GM12878 (cell line): Measurements from ENCODE around the gene MYOM1.

ENCODE experiments used
- CHD2 ChIP-seq: IDR thresholded peaks from 2 replicates; pipeline ENCODE4 v1.6.1; 2011; ENCODE audit warnings: low read depth, low read length, improper control_type of control experiment, borderline replicate concordance
- CHD4 ChIP-seq: fragments of 200-600 bp; sonication (generic); IDR thresholded peaks from 2 replicates; pipeline ENCODE4 v1.6.1; 2016; ENCODE audit warnings: mild to moderate bottlenecking
- HDAC2 ChIP-seq: fragments of 200-600 bp; sonication (generic); IDR thresholded peaks from 2 replicates; pipeline ENCODE4 v1.6.1; 2017
- PML ChIP-seq: IDR thresholded peaks from 2 replicates; pipeline ENCODE4 v1.6.1; 2012; ENCODE audit warnings: low read length, inconsistent platforms
- RBBP5 ChIP-seq: fragments of 200-600 bp; sonication (generic); conservative IDR thresholded peaks from 2 replicates; pipeline ENCODE4 v1.6.1; 2016
- RFX5 ChIP-seq: IDR thresholded peaks from 2 replicates; pipeline ENCODE4 v1.6.1; 2011; ENCODE audit warnings: low read depth, low read length, improper control_type of control experiment
- TF ChIP-seq, protein P1 (sequence below): IDR thresholded peaks from 2 replicates; pipeline ENCODE4 v1.6.1; 2011; ENCODE audit warnings: low read depth, low read length, improper control_type of control experiment, borderline replicate concordance
- TF ChIP-seq, protein P2 (sequence below), 3 experiments: IDR thresholded peaks in 2 of 3; conservative IDR thresholded peaks in 1 of 3; 2 replicates each; pipeline ENCODE4 v1.5.1; 2011; ENCODE audit warnings: low read depth in 3 of 3, low read length in 3 of 3, mild to moderate bottlenecking in 3 of 3, control low read depth in 2 of 3, moderate library complexity in 2 of 3, inconsistent platforms in 1 of 3, mixed read lengths in 1 of 3; ENCODE audit not compliant: control insufficient read depth in 2 of 3, insufficient read depth in 1 of 3; ENCODE audit errors: extremely low read depth in 1 of 3

DNA sequence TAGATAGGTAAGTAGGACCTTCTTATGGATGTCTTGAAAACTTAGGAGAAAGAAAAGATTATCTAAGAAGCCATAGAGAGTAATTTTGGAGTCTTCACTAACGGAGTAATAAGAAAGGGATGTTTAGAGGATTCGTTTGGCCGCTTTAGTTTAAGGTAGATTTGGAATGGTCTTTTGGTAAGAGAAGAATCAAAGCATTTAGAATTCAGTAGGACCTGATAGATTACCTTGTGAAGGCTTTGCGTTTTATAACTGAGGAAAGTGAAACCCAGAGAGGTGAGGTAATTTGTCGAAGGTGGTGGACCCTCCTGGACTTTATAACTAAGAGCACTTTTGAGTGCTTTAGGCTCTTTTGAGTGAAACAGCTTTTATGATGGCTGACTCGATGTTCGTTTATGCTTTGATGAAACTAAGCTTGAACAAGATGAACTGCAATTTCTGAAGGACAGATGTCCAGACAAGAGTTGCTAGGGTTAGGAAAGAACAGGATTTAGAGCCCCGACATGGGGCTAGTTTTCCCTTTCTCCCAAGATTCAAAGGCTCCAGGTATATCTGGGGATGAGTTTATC, 43.4 kb upstream of the MYOM1 start:
- TF ChIP-seq, protein P1, sequence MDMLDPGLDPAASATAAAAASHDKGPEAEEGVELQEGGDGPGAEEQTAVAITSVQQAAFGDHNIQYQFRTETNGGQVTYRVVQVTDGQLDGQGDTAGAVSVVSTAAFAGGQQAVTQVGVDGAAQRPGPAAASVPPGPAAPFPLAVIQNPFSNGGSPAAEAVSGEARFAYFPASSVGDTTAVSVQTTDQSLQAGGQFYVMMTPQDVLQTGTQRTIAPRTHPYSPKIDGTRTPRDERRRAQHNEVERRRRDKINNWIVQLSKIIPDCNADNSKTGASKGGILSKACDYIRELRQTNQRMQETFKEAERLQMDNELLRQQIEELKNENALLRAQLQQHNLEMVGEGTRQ: no peak
- no peak for TF ChIP-seq RFX5
- TF ChIP-seq CHD2: no peak
- TF ChIP-seq RBBP5: no peak
- TF ChIP-seq, protein P2, sequence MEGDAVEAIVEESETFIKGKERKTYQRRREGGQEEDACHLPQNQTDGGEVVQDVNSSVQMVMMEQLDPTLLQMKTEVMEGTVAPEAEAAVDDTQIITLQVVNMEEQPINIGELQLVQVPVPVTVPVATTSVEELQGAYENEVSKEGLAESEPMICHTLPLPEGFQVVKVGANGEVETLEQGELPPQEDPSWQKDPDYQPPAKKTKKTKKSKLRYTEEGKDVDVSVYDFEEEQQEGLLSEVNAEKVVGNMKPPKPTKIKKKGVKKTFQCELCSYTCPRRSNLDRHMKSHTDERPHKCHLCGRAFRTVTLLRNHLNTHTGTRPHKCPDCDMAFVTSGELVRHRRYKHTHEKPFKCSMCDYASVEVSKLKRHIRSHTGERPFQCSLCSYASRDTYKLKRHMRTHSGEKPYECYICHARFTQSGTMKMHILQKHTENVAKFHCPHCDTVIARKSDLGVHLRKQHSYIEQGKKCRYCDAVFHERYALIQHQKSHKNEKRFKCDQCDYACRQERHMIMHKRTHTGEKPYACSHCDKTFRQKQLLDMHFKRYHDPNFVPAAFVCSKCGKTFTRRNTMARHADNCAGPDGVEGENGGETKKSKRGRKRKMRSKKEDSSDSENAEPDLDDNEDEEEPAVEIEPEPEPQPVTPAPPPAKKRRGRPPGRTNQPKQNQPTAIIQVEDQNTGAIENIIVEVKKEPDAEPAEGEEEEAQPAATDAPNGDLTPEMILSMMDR (IDR thresholded peaks at IDR 0.05 in 2 of 3, conservative IDR thresholded peaks at IDR 0.05 in 1 of 3; ENCODE audit: control insufficient read depth in 2 of 3, extremely low read depth in 1 of 3, insufficient read depth in 1 of 3, low read depth in 3 of 3, low read length in 3 of 3): no peak
- TF ChIP-seq HDAC2: no peak
- TF ChIP-seq CHD4: no peak
- no peak for TF ChIP-seq PML
